HG02885 (cell line): ENCODE measurements around the gene STRADB.
A peak's percentile ranks its signal among the peaks of the same experiment; 100 is the strongest.
"Not testable (repeated sequence)": the region's sequence is repeated elsewhere in the genome, so short reads cannot be mapped to it uniquely, and the experiment has no call there.

Source experiments
- ATAC-seq: cut with Tn5 transposase; IDR thresholded peaks from one replicate; pipeline ENCODE4 v1.9.1; 2021; ENCODE audit warnings: mild to moderate bottlenecking; ENCODE audit not compliant: unreplicated experiment, poor library complexity

STRADB gene, protein sequence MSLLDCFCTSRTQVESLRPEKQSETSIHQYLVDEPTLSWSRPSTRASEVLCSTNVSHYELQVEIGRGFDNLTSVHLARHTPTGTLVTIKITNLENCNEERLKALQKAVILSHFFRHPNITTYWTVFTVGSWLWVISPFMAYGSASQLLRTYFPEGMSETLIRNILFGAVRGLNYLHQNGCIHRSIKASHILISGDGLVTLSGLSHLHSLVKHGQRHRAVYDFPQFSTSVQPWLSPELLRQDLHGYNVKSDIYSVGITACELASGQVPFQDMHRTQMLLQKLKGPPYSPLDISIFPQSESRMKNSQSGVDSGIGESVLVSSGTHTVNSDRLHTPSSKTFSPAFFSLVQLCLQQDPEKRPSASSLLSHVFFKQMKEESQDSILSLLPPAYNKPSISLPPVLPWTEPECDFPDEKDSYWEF

DNA sequence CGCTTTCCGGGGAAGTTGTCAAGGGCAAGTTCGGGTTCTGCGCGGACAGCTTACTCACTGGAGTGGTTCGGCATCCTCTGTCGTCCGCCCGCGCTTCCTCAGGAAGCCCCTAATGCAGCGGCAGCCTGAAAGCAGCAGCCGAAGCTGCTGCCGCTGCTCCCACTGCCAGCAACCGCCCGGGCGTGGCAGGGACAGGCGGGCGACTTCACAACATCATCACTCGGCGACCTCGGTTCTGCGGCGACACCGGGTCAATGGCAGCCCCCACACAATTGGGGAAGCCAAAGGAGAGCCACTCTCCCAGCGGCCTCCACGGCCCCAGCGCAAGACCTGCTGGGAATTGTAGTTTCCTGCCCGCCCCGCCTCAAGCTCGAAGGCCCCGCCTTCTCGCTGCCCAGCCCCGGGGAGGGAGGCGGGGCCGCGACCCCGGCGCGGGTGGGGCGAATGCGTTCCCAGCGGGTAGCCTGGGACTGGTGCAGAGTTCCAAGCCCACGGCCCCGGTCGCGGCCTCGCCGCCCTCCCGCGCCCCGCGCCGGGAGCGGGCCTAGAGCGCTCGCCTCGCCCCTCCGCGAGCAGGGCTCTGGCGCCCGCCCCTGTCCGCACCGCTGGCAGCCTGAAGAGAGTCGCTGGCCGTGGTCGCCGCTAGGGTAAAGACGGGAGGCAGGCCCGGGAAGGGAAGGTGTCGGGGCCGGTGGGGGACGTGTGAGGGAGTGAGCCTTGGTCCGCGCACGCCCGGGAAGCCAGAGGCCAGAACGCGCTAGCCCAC is at the start of gene STRADB, which contains the start of gene TRAK2:
TSS of gene STRADB (plus strand) at position 449 of the 766 bp plus-strand sequence. CDS start 3,101 bp downstream, outside the sequence.
TSS of gene TRAK2 (minus strand) at position 167 of the 766 bp plus-strand sequence. CDS start 30,951 bp downstream, outside the sequence.
- ATAC-seq, result peak; percentile 96

GRCh38 chr2:201401815-201402214 is 49.7 kb upstream of the STRADB start:
- no peak for ATAC-seq

GRCh38 chr2:201402651-201403562 is 48.6 kb upstream of the STRADB start:
- no peak for ATAC-seq

DNA sequence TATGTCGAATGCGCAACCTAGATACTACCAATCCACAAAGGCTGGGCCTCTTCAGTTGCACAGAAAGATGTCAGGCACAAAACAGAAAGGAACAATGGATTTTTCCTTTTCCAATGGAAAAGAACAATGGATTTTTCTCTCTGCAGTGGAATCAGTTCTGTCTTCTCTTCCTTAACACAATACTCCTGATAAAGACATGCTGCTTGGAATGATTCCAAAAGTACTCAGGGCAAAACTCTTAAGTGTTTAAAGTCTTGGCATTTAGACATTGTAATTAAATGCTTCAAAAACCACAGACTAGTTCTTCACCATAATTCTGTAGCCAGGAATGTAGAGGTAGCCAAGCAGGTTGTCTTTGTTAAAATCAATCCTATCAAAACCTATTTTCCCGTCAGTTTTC is 47.7 kb upstream of the STRADB start:
- ATAC-seq, result no peak

DNA sequence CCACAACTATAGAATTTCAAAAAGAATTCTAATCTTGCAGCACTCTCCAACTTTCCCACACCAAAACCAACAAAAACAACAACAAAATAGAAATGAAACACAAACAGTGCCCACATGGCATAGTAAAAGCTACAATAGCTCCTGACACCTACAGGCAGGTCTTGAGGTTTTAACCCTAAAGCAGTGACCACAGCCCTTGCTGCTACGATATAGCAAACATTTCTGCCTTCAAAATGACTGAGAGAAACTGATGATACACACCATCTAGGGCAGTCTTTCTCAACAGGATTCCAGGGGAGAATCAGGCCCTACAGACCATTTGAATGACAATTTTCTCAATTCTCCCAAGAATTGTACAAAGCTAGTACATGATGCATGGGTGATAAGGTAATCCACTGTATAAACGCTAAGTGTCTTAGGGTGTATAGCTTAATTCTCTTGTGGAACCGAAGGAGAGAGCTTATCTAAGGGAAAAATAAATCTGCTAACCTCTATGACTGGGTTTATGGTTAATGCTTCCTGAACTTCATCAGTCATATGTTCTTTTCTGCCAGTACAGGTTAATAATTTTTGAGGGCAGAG is 46.8 kb upstream of the STRADB start:
- no peak for ATAC-seq

GRCh38 chr2:201406077-201406662 is 45.4 kb upstream of the STRADB start:
- no peak for ATAC-seq

- no peak for ATAC-seq
Measured at GRCh38 chr2:201407265-201407664, 44.3 kb upstream of the STRADB start.

DNA sequence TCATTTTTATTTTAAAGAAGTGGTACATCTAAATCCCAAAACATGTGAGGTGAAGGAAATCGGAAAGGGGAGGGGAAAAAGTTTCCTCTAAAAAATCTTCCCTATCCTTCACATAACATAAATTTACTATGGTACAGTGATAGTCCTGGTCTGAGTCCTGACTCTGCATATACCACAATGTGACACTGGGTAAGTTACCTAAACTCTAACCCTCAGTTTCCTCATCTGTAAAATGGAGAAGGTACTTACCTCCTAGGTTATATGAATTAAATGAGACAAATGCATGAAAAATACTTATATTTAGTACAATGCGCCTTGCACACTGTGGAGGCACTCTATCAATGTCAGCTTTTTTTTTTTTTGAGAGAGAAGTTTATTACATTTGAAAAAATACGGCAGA is 42.6 kb upstream of the STRADB start:
- ATAC-seq, result no peak

GRCh38 chr2:201411421-201411820 is 40.1 kb upstream of the STRADB start:
- ATAC-seq, result no peak

DNA sequence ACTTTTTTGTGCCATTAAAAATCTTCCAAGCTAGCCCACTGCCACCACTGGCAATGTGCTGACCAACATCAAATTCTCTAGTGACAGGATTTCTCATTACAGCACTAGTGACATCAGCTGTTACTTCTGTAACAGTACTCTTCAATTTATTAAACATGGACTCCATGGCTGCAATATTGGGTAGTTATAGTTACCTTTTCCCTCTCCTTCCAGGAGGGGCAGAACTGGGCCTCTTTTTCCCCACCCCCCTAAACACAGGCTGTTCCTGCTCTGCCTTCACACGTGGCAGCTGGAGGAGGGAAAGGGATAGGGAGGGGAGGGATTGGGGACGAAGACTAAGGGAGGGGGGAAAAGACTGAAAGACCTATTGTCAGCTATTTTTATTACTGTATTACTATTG is 38.4 kb upstream of the STRADB start:
- ATAC-seq, result no peak

GRCh38 chr2:201413552-201413951 is 38.0 kb upstream of the STRADB start:
- no peak for ATAC-seq

GRCh38 chr2:201414099-201415023 is 37.2 kb upstream of the STRADB start:
- peak; percentile 92 for ATAC-seq

- no peak for ATAC-seq
Measured at GRCh38 chr2:201415149-201415548, 36.4 kb upstream of the STRADB start.

GRCh38 chr2:201419057-201419635 is 32.4 kb upstream of the STRADB start:
- ATAC-seq, result no peak

- ATAC-seq, result no peak
Measured at GRCh38 chr2:201419986-201420385, 31.6 kb upstream of the STRADB start.

DNA sequence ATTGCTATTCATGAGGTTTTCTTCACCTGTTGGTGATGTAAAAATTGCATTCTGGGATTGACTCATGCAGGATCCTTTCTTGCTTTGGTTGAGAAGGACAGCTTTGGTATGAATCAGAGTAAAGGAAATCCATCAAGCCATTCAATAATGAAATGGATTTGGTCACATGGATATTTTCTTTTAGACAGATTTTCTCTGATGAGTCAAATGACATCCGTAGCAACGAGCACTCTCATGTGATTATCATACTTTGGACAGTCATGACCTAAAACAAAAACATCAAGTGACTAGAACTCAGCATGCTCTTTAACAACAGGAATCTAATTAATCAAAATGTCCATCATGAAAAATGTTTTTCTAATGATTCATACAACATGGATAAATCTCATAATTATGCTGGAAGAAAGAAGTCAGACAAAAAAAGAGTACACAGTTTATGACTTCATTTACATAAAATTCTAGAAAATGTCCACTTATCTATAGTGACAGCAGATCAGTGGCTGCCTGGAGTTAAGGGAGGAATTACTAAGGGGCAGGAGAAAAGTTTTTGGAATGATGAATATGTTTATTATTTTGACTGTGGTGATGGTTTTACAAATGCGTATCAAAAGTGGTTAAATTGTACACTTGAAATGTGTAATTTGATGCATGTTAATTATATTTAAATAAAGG is 31.0 kb upstream of the STRADB start:
- ATAC-seq, result no peak

DNA sequence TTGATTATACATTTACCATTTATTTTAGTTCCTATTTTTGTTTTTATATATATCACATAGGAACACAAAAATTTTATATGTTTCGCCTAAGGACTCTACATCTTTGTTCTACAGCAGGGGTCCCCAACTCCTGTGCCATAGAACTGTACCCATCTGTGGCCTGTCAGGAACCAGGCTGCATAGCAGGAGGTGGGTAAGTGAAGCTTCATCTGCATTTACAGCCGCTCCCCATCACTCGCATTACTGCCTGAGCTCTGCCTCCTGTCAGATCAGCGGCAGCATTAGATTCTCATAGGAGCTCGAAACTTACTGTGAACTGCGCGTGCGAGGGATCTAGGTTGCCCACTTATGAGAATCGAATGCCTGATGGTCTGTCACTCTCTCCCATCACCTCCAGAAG is 25.6 kb upstream of the STRADB start:
- no peak for ATAC-seq

GRCh38 chr2:201428366-201428765 is 23.2 kb upstream of the STRADB start:
- ATAC-seq, result not testable (repeated sequence)
